ENCODE measurements around the gene TLN1. TPM values are rescaled to one million over a fixed set of nuclear protein-coding genes. Genes with fewer than 3 reads are reported as not detected.

The TLN1 gene
- total and polyA plus RNA-seq, 10 of the 15 experiments (the other 5 are each of a cell fraction or from before 2014, with no cell fraction given), result 11.6 to 305 (median 71.9) TPM

DNA sequence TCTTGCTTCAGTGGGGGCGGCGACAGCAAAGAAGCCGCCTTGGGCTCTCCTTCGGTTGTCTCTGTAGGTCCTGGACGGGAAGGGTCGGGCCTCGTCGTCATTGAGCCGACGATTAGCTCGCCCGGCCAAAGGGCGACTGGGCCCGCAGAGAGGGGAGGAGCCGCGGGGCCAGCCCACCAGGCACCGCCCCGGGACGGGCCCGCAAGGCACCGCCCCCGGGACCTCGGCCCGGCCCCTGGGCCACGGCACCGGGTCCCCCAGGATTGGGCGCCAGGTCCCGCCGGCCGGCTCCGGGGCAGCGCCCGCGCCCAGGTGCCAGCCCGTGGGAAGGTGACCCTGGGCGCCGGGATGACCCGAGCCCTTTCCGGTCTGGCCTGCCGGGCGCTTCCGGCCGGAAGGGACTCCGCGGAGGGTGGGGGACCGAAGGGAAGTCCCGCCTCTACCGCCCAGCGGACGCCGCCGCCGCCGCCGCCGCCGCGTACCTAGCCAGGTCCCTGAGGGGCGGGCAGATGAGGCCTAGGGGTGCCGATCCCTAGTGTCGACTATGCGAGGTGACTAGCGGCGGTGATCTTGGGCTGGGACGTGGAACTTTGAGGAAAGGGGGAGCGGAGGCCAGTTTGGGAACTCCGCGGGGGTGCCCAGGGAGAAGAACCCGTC lies 17.0 kb upstream of the TLN1 start, which contains the start of the genes GBA2 and RGP1 (continued):
- no peak for TF ChIP-seq PAX5 (IDR thresholded peaks at IDR 0.05; ENCODE audit: borderline replicate concordance, low read depth, low read length)
- peak; percentile 25 for TF ChIP-seq HCFC1 (IDR thresholded peaks at IDR 0.05; ENCODE audit: low read length)
- TF ChIP-seq ZZZ3 (IDR thresholded peaks at IDR 0.05; ENCODE audit: control insufficient read depth, insufficient read length, low read depth), result no peak
- no peak for TF ChIP-seq SUZ12 (IDR thresholded peaks at IDR 0.05; ENCODE audit: unreplicated experiment)
- TF ChIP-seq NRF1 (conservative IDR thresholded peaks at IDR 0.05; ENCODE audit: low read depth, low read length), result no peak
- no peak for TF ChIP-seq NR2C2 (IDR thresholded peaks at IDR 0.05; ENCODE audit: borderline replicate concordance, control insufficient read depth, insufficient read length, low read depth)

DNA sequence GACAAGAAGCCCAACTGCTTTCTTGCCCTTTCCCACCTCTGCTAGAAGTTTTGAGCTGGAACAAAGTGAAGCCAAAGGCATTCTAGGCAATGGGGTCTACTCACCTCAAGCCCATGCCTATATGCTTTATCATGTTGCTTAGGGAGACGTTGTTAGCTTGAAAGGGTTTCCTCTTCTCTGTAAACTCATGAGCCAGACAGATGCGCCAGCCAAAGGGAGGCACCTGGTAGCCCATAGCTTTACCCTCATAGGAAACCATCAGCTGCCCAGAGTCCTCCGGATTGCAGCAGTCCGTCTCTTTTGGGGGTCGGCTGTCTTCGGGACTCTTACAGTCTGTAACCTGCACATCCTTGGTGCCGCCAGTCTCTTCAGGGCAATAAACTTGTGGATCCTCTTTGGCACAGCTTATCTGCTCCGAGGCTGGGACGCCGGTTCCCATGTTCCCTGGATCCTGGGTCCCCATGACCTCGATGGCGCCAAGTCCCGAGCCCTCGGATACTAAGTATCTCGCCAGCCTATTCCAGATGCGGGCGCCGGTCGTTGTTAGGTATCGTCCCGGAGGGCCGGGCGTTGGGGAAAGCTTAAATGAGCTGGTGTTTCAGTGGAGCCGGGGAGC lies 16.4 kb upstream of the TLN1 start:
- Histone ChIP-seq H3K9me3 (replicated peaks; ENCODE audit: control insufficient read depth, insufficient read depth, low read length) (no peaks in the 10 kb centered on the region), H4K20me1 (ENCODE audit: control insufficient read depth, insufficient read depth) (no peaks in the 10 kb centered on the region; the same call in 1 of the 2 replicates), H3K79me2 (ENCODE audit: control insufficient read depth, insufficient read depth, low read length) (peaks cover 51% of the 10 kb centered on the region), H3K4me2 (ENCODE audit: control insufficient read depth, insufficient read depth) (peak overlapping the region; percentile 91), H2AFZ (ENCODE audit: control insufficient read depth, low read depth, low read length) (peak overlapping the region; percentile 87), H3K27me3 (replicated peaks in 1 of 2; ENCODE audit: control insufficient read depth in 2 of 2, insufficient read depth in 2 of 2, low read length in 1 of 2) (no peaks in the 10 kb centered on the region), H3K36me3 (ENCODE audit: control insufficient read depth in 2 of 2, insufficient read depth in 2 of 2, low read length in 1 of 2) (peaks cover 7 to 27% of the 10 kb centered on the region in 2 experiments), H3K4me1 (ENCODE audit: control insufficient read depth, insufficient read depth, low read length) (peaks cover 4% of the 10 kb centered on the region), H3K4me3 (peak overlapping the region; percentile 99), H3K9ac (ENCODE audit: control insufficient read depth, insufficient read depth, low read length) (peak overlapping the region; percentile 82), H3K27ac (ENCODE audit: control insufficient read depth, insufficient read depth) (peak overlapping the region; percentile 75)
- intact Hi-C loops (cut with micrococcal nuclease; ENCODE audit: unreplicated experiment) (loop anchor here (1.0 kb wide), 2 partner anchors 12 to 16 kb away; partner anchors contain the start of genes CREB3 and TLN1), in situ Hi-C loops (cut with MboI) (no loop called here)
- DNase-seq (ENCODE audit: low read depth, low spot score) (no peak), FAIRE-seq (no peak), ATAC-seq (0 out of 3 replicates have a peak, but pooled peaks have one; percentile 0)
- CTCF ChIA-PET, result interaction anchor here (0.9 to 9.5 kb wide), 19 partner anchors 8 to 145 kb away, joined by 3 to 147 read pairs (median 6); partner anchors contain the start of genes ARHGEF39, CCDC107, CREB3 and HINT2
- POLR2A ChIA-PET, result interaction anchor here (0.6 to 6.2 kb wide), 15 partner anchors 9 to 677 kb away, joined by 3 to 70 read pairs (median 5); partner anchors contain the start of genes ARHGEF39, CREB3, HINT2 and TLN1
- 1% methylated on average over 24 of the region's 24 CpGs for WGBS (ENCODE audit: insufficient coverage, insufficient replicate concordance, low lambda C conversion rate, missing lambda C conversion rate)
- TF ChIP-seq, protein P1, sequence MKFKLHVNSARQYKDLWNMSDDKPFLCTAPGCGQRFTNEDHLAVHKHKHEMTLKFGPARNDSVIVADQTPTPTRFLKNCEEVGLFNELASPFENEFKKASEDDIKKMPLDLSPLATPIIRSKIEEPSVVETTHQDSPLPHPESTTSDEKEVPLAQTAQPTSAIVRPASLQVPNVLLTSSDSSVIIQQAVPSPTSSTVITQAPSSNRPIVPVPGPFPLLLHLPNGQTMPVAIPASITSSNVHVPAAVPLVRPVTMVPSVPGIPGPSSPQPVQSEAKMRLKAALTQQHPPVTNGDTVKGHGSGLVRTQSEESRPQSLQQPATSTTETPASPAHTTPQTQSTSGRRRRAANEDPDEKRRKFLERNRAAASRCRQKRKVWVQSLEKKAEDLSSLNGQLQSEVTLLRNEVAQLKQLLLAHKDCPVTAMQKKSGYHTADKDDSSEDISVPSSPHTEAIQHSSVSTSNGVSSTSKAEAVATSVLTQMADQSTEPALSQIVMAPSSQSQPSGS (IDR thresholded peaks at IDR 0.05; ENCODE audit: low read length), result no peak
- TF ChIP-seq, protein P2, sequence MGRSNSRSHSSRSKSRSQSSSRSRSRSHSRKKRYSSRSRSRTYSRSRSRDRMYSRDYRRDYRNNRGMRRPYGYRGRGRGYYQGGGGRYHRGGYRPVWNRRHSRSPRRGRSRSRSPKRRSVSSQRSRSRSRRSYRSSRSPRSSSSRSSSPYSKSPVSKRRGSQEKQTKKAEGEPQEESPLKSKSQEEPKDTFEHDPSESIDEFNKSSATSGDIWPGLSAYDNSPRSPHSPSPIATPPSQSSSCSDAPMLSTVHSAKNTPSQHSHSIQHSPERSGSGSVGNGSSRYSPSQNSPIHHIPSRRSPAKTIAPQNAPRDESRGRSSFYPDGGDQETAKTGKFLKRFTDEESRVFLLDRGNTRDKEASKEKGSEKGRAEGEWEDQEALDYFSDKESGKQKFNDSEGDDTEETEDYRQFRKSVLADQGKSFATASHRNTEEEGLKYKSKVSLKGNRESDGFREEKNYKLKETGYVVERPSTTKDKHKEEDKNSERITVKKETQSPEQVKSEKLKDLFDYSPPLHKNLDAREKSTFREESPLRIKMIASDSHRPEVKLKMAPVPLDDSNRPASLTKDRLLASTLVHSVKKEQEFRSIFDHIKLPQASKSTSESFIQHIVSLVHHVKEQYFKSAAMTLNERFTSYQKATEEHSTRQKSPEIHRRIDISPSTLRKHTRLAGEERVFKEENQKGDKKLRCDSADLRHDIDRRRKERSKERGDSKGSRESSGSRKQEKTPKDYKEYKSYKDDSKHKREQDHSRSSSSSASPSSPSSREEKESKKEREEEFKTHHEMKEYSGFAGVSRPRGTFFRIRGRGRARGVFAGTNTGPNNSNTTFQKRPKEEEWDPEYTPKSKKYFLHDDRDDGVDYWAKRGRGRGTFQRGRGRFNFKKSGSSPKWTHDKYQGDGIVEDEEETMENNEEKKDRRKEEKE (IDR thresholded peaks at IDR 0.05), result no peak
- TF ChIP-seq, protein P3, sequence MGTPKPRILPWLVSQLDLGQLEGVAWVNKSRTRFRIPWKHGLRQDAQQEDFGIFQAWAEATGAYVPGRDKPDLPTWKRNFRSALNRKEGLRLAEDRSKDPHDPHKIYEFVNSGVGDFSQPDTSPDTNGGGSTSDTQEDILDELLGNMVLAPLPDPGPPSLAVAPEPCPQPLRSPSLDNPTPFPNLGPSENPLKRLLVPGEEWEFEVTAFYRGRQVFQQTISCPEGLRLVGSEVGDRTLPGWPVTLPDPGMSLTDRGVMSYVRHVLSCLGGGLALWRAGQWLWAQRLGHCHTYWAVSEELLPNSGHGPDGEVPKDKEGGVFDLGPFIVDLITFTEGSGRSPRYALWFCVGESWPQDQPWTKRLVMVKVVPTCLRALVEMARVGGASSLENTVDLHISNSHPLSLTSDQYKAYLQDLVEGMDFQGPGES (IDR thresholded peaks at IDR 0.05), result no peak
- BruUV-seq (replicated peaks), result no TSS peak
- RAD21 ChIA-PET (ENCODE audit: unreplicated experiment), result interaction anchor here (0.7 to 5.0 kb wide), 15 partner anchors 9 to 144 kb away, joined by 3 to 74 read pairs (median 4); partner anchors contain the start of genes CREB3, SPAG8 and TLN1
- SMC1A ChIA-PET (ENCODE audit: uncharacterized antibody, unreplicated experiment), result interaction anchor here (0.8 to 4.1 kb wide), 16 partner anchors 10 to 129 kb away, joined by 3 to 39 read pairs (median 5); partner anchors contain the start of genes ARHGEF39, CCDC107, CREB3 and SIT1
